Bladder microvascular endothelial cell (primary cell): ENCODE results near the gene SRGN. TPM values are rescaled to one million over a fixed set of nuclear protein-coding genes. Genes with fewer than 3 reads are reported as not detected.

Experiments used
- total RNA-seq: library from RNA; depleted of rRNA; stranded (reverse); fragments of >200 nt; gene quantifications from 2 replicates; pipeline ENCODE4 v1.2.3, GENCODE V29; 2014

Gene SRGN
- total RNA-seq: 311 and 523 TPM in 2 replicates

GRCh38 chr10:69087590-69088470 lies at the start of gene SRGN:
Gene SRGN, plus strand, starts transcription at chr10:69088103. Its CDS starts 55 bp downstream, at chr10:69088158.

GRCh38 chr10:69123747-69124562 lies 36.1 kb downstream of the SRGN start, which contains the start of gene VPS26A:
Gene VPS26A, plus strand, starts transcription at chr10:69124178. Its CDS starts 100 bp downstream, at chr10:69124278.

Other genes starting within 250 kb of the SRGN start
- gene DDX50, start 186.8 kb upstream of the SRGN start, total RNA-seq: 32.2 and 38.6 TPM in 2 replicates
- 46.5 and 99.9 TPM in 2 replicates for gene DDX21, start 131.9 kb upstream of the SRGN start, total RNA-seq
- 31.2 and 50.4 TPM in 2 replicates for gene KIFBP, start 99.3 kb upstream of the SRGN start, total RNA-seq
- gene VPS26A, start 36.1 kb downstream of the SRGN start, total RNA-seq: 28.5 and 38.0 TPM in 2 replicates
- 18.1 and 30.3 TPM in 2 replicates for gene SUPV3L1, start 92.1 kb downstream of the SRGN start, total RNA-seq
- 0.06 and 0.16 TPM in 2 replicates for gene HKDC1, start 132.2 kb downstream of the SRGN start, total RNA-seq
- gene HK1, start 190.4 kb downstream of the SRGN start, total RNA-seq: 105 and 146 TPM in 2 replicates